ENCODE data around the gene KIF3B. TPM values are rescaled to one million over a fixed set of nuclear protein-coding genes. Genes with fewer than 3 reads are reported as not detected.
"Not testable (repeated sequence)": the region's sequence is repeated elsewhere in the genome, so short reads cannot be mapped to it uniquely, and the experiment has no call there.

KIF3B gene
- total RNA-seq, 1 experiment from 2014 or later: 31.5 TPM

DNA sequence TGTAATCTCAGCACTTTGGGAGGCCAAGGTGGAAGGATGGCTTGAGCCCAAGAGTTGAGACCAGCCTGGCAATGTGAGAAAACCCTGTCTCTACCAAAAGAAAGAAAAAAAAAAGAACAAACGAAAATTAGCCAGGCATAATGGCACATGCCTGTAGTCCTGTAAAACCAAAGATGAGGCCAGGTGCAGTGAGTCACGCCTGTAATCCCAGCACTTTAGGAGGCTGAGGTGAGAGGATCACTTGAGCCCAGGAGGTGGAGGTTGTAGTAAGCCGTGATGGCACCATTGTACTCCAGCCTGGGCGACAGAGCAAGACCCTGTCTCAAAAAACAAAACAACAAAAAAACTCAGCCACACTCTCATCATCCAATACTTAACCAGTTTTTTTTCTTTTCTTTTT lies 32.5 kb upstream of the KIF3B start:
- no peak for DNase-seq (ENCODE audit: low read depth, low spot score)
- Histone ChIP-seq H4K20me1 (ENCODE audit: insufficient read depth) (no peaks in the 10 kb centered on the region), H3K36me3 (ENCODE audit: control insufficient read depth in 1 of 2, insufficient read depth in 2 of 2, low read length in 2 of 2) (no peaks in the 10 kb centered on the region), H2AFZ (ENCODE audit: low read depth, low read length, poor library complexity, severe bottlenecking) (no peak overlapping the region), H3K27ac (ENCODE audit: low read depth, low read length) (no peak overlapping the region), H3K9ac (ENCODE audit: low read length) (no peak overlapping the region), H3K79me2 (ENCODE audit: insufficient read depth, low read length) (no peaks in the 10 kb centered on the region), H3K4me3 (replicated peaks in 1 of 2; ENCODE audit: low read depth in 1 of 2, low read length in 2 of 2) (no peak overlapping the region), H3K9me3 (ENCODE audit: control insufficient read depth in 1 of 2, insufficient read depth in 1 of 2, low read depth in 1 of 2, low read length in 2 of 2) (no peaks in the 10 kb centered on the region), H3K4me1 (ENCODE audit: control insufficient read depth in 1 of 2, insufficient read depth in 2 of 2, low read length in 2 of 2) (peaks cover 6 to 15% of the 10 kb centered on the region in 2 experiments; a peak in 3 of 4 replicates), H3K9me2 (ENCODE audit: insufficient read depth) (no peaks in the 10 kb centered on the region), H3K27me3 (ENCODE audit: insufficient read depth, low read length) (no peaks in the 10 kb centered on the region), H3K4me2 (ENCODE audit: low read length) (peak overlapping the region; percentile 41)
- BruUV-seq (replicated peaks): no TSS peak
- ChIA-PET CTCF (no interaction called here), RAD21 (ENCODE audit: low non-redundant PET in 1 of 2, low total read pairs in 2 of 2, uncharacterized antibody in 2 of 2, unreplicated experiment in 2 of 2) (no interaction called here), POLR2A (interaction anchor here (0.6 kb wide), 1 partner anchor 80 kb away, joined by 5 read pairs; no protein-coding TSS in a partner anchor)
- no peak for TF ChIP-seq TCF7L2 (IDR thresholded peaks at IDR 0.05; ENCODE audit: borderline replicate concordance, extremely low read depth, insufficient read depth, insufficient read length)
- TF ChIP-seq, protein P1, sequence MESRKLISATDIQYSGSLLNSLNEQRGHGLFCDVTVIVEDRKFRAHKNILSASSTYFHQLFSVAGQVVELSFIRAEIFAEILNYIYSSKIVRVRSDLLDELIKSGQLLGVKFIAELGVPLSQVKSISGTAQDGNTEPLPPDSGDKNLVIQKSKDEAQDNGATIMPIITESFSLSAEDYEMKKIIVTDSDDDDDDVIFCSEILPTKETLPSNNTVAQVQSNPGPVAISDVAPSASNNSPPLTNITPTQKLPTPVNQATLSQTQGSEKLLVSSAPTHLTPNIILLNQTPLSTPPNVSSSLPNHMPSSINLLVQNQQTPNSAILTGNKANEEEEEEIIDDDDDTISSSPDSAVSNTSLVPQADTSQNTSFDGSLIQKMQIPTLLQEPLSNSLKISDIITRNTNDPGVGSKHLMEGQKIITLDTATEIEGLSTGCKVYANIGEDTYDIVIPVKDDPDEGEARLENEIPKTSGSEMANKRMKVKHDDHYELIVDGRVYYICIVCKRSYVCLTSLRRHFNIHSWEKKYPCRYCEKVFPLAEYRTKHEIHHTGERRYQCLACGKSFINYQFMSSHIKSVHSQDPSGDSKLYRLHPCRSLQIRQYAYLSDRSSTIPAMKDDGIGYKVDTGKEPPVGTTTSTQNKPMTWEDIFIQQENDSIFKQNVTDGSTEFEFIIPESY (IDR thresholded peaks at IDR 0.05; ENCODE audit: extremely low read depth, insufficient replicate concordance, low read length): no peak
- no peak for TF ChIP-seq SRF (IDR thresholded peaks at IDR 0.05; ENCODE audit: low read depth)
- TF ChIP-seq EZH2 (IDR thresholded peaks at IDR 0.05): no peak
- TF ChIP-seq SIN3A (IDR thresholded peaks at IDR 0.05; ENCODE audit: low read depth): no peak
- TF ChIP-seq CBX3 (IDR thresholded peaks at IDR 0.05; ENCODE audit: low read depth): no peak
- ATAC-seq: no peak
- intact Hi-C loops (cut with micrococcal nuclease): no loop called here

DNA sequence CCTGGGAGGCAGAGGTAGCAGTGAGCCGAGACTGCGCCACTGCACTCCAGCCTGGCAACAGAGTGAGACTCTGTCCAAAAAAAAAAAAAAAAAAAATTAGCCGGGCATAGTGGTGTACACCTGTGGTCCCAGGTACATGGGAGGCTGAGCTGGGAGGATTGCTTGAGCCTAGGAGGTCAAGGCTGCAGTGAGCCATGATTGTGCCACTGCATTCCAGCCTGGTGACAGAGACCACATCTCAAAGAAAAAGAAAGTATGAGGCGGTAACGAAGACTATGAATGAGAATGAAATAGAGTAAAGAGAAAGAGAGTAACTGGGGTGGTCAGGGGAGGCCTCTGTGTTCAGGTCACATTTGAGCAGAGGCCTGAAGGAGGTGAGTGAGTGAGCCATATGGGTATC lies 31.2 kb upstream of the KIF3B start:
- H4K20me1 ChIP-seq (ENCODE audit: insufficient read depth); H3K4me1 ChIP-seq (ENCODE audit: control insufficient read depth in 1 of 2, insufficient read depth in 2 of 2, low read length in 2 of 2); H3K9me2 ChIP-seq (ENCODE audit: insufficient read depth); H3K79me2 ChIP-seq (ENCODE audit: insufficient read depth, low read length); H3K4me2 ChIP-seq (ENCODE audit: low read length); POLR2A ChIA-PET; BruUV-seq (replicated peaks); H3K9ac ChIP-seq (ENCODE audit: low read length); CTCF ChIA-PET; H3K4me3 ChIP-seq (replicated peaks in 1 of 2; ENCODE audit: low read depth in 1 of 2, low read length in 2 of 2); H3K36me3 ChIP-seq (ENCODE audit: control insufficient read depth in 1 of 2, insufficient read depth in 2 of 2, low read length in 2 of 2); ATAC-seq; H3K27ac ChIP-seq (ENCODE audit: low read depth, low read length); H2AFZ ChIP-seq (ENCODE audit: low read depth, low read length, poor library complexity, severe bottlenecking); H3K9me3 ChIP-seq (ENCODE audit: control insufficient read depth in 1 of 2, insufficient read depth in 1 of 2, low read depth in 1 of 2, low read length in 2 of 2); DNase-seq (ENCODE audit: low read depth, low spot score); intact Hi-C loops (cut with micrococcal nuclease); RAD21 ChIA-PET (ENCODE audit: low non-redundant PET in 1 of 2, low total read pairs in 2 of 2, uncharacterized antibody in 2 of 2, unreplicated experiment in 2 of 2); H3K27me3 ChIP-seq (ENCODE audit: insufficient read depth, low read length): not testable (repeated sequence)

Data from HCT116 (cell line).